K562 (cell line): ENCODE data around the gene MBIP. TPM values are rescaled to one million over a fixed set of nuclear protein-coding genes. Genes with fewer than 3 reads are reported as not detected.

Source experiments
- CHD7 ChIP-seq: fragments of 200-600 bp; sonication (generic); IDR thresholded peaks from one replicate; pipeline ENCODE4 v1.6.1; 2012; ENCODE audit warnings: mild to moderate bottlenecking, low read depth, low read length, inconsistent platforms
- HIVEP1 ChIP-seq: fragments of 250-450 bp; sonication (Bioruptor Pico); IDR thresholded peaks from 2 replicates; pipeline ENCODE4 v1.4.0; 2020; ENCODE audit warnings: mild to moderate bottlenecking
- NBN ChIP-seq: fragments of 450-650 bp; IDR thresholded peaks from 2 replicates; pipeline ENCODE4 v1.6.1; 2016; ENCODE audit warnings: low read depth, mild to moderate bottlenecking
- PHF20 ChIP-seq: fragments of 450-650 bp; IDR thresholded peaks from 2 replicates; pipeline ENCODE4 v1.6.1; 2018; ENCODE audit not compliant: partially characterized antibody
- SIRT6 ChIP-seq: IDR thresholded peaks from one replicate; pipeline ENCODE4 v1.6.1; 2012; ENCODE audit warnings: low read depth, mild to moderate bottlenecking, control low read depth, inconsistent platforms, low read length, moderate library complexity
- ZNF146 ChIP-seq: IDR thresholded peaks from one replicate; pipeline ENCODE4 v1.6.1; 2018; ENCODE audit warnings: missing compliant biosample characterization; ENCODE audit not compliant: unreplicated experiment
- ZNF280A ChIP-seq: fragments of 450-650 bp; IDR thresholded peaks from 2 replicates; pipeline ENCODE4 v1.6.1; 2018; ENCODE audit warnings: mild to moderate bottlenecking, low read depth; ENCODE audit not compliant: partially characterized antibody
- polyA plus RNA-seq, 8 experiments: library from polyadenylated mRNA; depleted of rRNA in 4 of 8; stranded (reverse) in 5 of 8; unstranded in 3 of 8; fragments of >200 nt; fragmentation: Nextera tagmentation in 2 of 8; fragmentation: Illumina TruSeq in 1 of 8; extraction: Ambion mirVana in 2 of 8; extraction: Trizol in 1 of 8; gene quantifications; 2 replicates each; pipeline versions ENCODE4 v1.2.1 to v1.2.3, GENCODE V29; 2011 to 2014; ENCODE audit warnings: inconsistent platforms in 1 of 8, missing spikeins in 1 of 8
- total RNA-seq, 7 experiments: library from RNA; depleted of rRNA in 6 of 7; stranded (reverse); fragments of >200 nt in 6 of 7; fragmentation: Illumina TruSeq in 2 of 7; extraction: Trizol in 2 of 7; gene quantifications; 2 replicates each; pipeline versions ENCODE4 v1.2.1 to v1.2.3, GENCODE V29; 2011 to 2021; ENCODE audit warnings: low replicate concordance in 1 of 7

MBIP gene
- total and polyA plus RNA-seq, 9 of the 15 experiments (the other 6 are each of a cell fraction or from before 2014, with no cell fraction given): 8.4 to 31.1 (median 19.4) TPM

- TF ChIP-seq SIRT6 (no peak), NBN (no peak), ZNF146 (CRISPR knock-in tag) (no peak), ZNF280A (no peak), HIVEP1 (no peak), PHF20 (no peak), CHD7 (no peak)
Measured at GRCh38 chr14:36362648-36363047, 42.2 kb upstream of the MBIP start (continued).
